GM23338 (cell line): ENCODE data around the gene HIGD1B. TPM values are rescaled to one million over a fixed set of nuclear protein-coding genes. Genes with fewer than 3 reads are reported as not detected.

Experiments
- ATAC-seq: fragments of 200-7000 bp; cut with Tn5 transposase; 3 replicates; pipeline ENCODE4 v1.9.1; 2020
- DNase-seq: peaks from one replicate; pipeline ENCODE4 v3.0.0-alpha.2; 2015; ENCODE audit warnings: low spot score
- H2AFZ ChIP-seq: fragments of 200-600 bp; sonication (generic); 2 replicates; pipeline ENCODE4 v1.8.0; 2016; ENCODE audit warnings: antibody characterized with exemption, mild to moderate bottlenecking, moderate library complexity
- H3F3A ChIP-seq: fragments of 200-600 bp; sonication (generic); replicated peaks from 2 replicates; pipeline ENCODE4 v1.8.0; 2017; ENCODE audit warnings: antibody characterized with exemption, mixed run types, low read depth
- H3K27ac ChIP-seq: fragments of 200-600 bp; sonication (generic); 2 replicates; pipeline ENCODE4 v1.6.1; 2016; ENCODE audit warnings: low read depth
- H3K27me3 ChIP-seq: fragments of 200-600 bp; sonication (generic); 2 replicates; pipeline ENCODE4 v1.8.0; 2016; ENCODE audit warnings: mild to moderate bottlenecking, mixed run types, moderate library complexity; ENCODE audit not compliant: insufficient read depth
- H3K36me3 ChIP-seq: fragments of 200-600 bp; sonication (generic); 2 replicates; pipeline ENCODE4 v1.8.0; 2016; ENCODE audit warnings: mild to moderate bottlenecking; ENCODE audit not compliant: insufficient read depth
- H3K4me1 ChIP-seq: fragments of 200-600 bp; sonication (generic); 2 replicates; pipeline ENCODE4 v1.8.0; 2016; ENCODE audit warnings: mild to moderate bottlenecking, moderate library complexity; ENCODE audit not compliant: insufficient read depth
- H3K4me2 ChIP-seq: fragments of 200-600 bp; sonication (generic); 2 replicates; pipeline ENCODE4 v1.7.1; 2017; ENCODE audit warnings: mixed run types
- H3K4me3 ChIP-seq: fragments of 200-600 bp; sonication (generic); 2 replicates; pipeline ENCODE4 v1.6.1; 2016; ENCODE audit warnings: mixed run types
- H3K79me2 ChIP-seq: fragments of 200-600 bp; sonication (generic); replicated peaks from 2 replicates; pipeline ENCODE4 v1.8.0; 2017; ENCODE audit warnings: mild to moderate bottlenecking; ENCODE audit not compliant: insufficient read depth
- H3K9me2 ChIP-seq: fragments of 200-600 bp; sonication (generic); 2 replicates; pipeline ENCODE4 v1.8.0; 2017; ENCODE audit not compliant: insufficient read depth
- H4K20me1 ChIP-seq: fragments of 200-600 bp; sonication (generic); replicated peaks from 2 replicates; pipeline ENCODE4 v1.8.0; 2017; ENCODE audit warnings: mild to moderate bottlenecking; ENCODE audit not compliant: insufficient read depth
- H3K27ac Mint-ChIP-seq: 2 replicates; pipeline ENCODE4 v1.8.0; 2020; ENCODE audit warnings: inconsistent platforms, mild to moderate bottlenecking, moderate library complexity, mixed read lengths
- H3K27me3 Mint-ChIP-seq: 3 replicates; pipeline ENCODE4 v1.8.0; 2022; ENCODE audit warnings: low read depth, mild to moderate bottlenecking, moderate library complexity, mixed read lengths, inconsistent platforms; ENCODE audit not compliant: insufficient read depth, poor library complexity
- H3K36me3 Mint-ChIP-seq: 3 replicates; pipeline ENCODE4 v1.8.0; 2021; ENCODE audit warnings: low read depth, mild to moderate bottlenecking, inconsistent platforms, moderate library complexity, mixed read lengths
- H3K4me1 Mint-ChIP-seq: 3 replicates; pipeline ENCODE4 v1.8.0; 2020; ENCODE audit warnings: mild to moderate bottlenecking, inconsistent platforms, mixed read lengths
- H3K4me3 Mint-ChIP-seq: 3 replicates; pipeline ENCODE4 v1.8.0; 2021; ENCODE audit warnings: moderate library complexity, mild to moderate bottlenecking, inconsistent platforms, mixed read lengths
- H3K9me3 Mint-ChIP-seq: 3 replicates; pipeline ENCODE4 v1.8.0; 2020; ENCODE audit warnings: moderate library complexity, mild to moderate bottlenecking, inconsistent platforms, mixed read lengths
- EZH2 ChIP-seq: fragments of 200-600 bp; sonication (generic); IDR thresholded peaks from one replicate; pipeline ENCODE4 v1.8.0; 2017; ENCODE audit warnings: antibody characterized with exemption, mild to moderate bottlenecking, low read depth; ENCODE audit not compliant: unreplicated experiment
- JUNB ChIP-seq: IDR thresholded peaks from one replicate; pipeline ENCODE4 v1.6.1; 2016; ENCODE audit warnings: antibody characterized with exemption; ENCODE audit not compliant: unreplicated experiment
- NANOG ChIP-seq: IDR thresholded peaks from 2 replicates; pipeline ENCODE4 v1.6.1; 2016; ENCODE audit warnings: antibody characterized with exemption, borderline replicate concordance
- ZNF114 ChIP-seq: fragments of 250-450 bp; sonication (Bioruptor Pico); IDR thresholded peaks from 2 replicates; pipeline ENCODE4 v1.5.0; 2020; ENCODE audit warnings: mild to moderate bottlenecking, moderate library complexity
- ZNF331 ChIP-seq: fragments of 250-450 bp; sonication (Bioruptor Pico); IDR thresholded peaks from 2 replicates; pipeline ENCODE4 v1.5.0; 2020; ENCODE audit warnings: low read depth, mild to moderate bottlenecking, moderate library complexity
- polyA plus RNA-seq: library from polyadenylated mRNA; unstranded; fragments of >200 nt; fragmentation: Nextera tagmentation; extraction: Ambion mirVana; gene quantifications from 2 replicates; pipeline ENCODE4 v1.2.1, GENCODE V29; 2016
- total RNA-seq: library from RNA; depleted of rRNA; stranded (reverse); fragments of >200 nt; shearing (Covaris generic); gene quantifications from 2 replicates; pipeline ENCODE4 v1.2.3, GENCODE V29; 2014
- TF ChIP-seq, protein P1 (sequence below), 2 experiments: fragments of 200-600 bp in 1 of 2; sonication (generic) in 1 of 2; conservative IDR thresholded peaks; 2 replicates each; pipeline versions ENCODE4 v1.5.1 to v1.6.1; 2016 to 2017; ENCODE audit warnings: antibody characterized with exemption in 2 of 2, low read depth in 2 of 2, mild to moderate bottlenecking in 2 of 2, moderate library complexity in 1 of 2
- TF ChIP-seq, protein P2 (sequence below): IDR thresholded peaks from one replicate; pipeline ENCODE4 v1.6.1; 2018; ENCODE audit warnings: antibody characterized with exemption; ENCODE audit not compliant: unreplicated experiment
- TF ChIP-seq, protein P3 (sequence below): fragments of 250-450 bp; sonication (Bioruptor Pico); IDR thresholded peaks from 2 replicates; pipeline ENCODE4 v1.5.0; 2020; ENCODE audit warnings: mild to moderate bottlenecking, moderate library complexity

HIGD1B gene
- total and polyA plus RNA-seq, 2 experiments from 2014 or later = not detected

DNA sequence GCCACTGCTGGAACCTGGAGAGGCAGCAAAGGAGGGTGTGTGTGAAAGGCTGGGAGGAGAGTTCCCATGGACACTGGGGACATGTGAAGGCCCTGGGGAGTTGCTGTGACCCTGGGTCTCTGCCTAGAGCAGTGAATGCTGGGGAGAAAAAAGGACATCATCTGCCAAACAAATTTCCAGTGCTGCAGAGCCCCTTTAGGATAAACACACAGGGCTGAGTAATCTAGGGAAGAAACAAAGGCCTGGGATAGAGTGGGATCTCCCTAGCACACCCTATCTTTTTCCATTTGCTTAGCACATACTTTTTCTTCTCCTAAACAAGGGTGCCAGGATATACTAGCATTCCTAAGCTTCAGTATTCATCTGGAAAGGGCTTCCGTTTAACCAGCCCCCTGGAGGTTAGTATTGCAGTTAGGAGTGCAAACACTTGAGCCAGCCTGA, 3.3 kb upstream of the HIGD1B start:
- no peak for TF ChIP-seq EZH2
- TF ChIP-seq, protein P1, sequence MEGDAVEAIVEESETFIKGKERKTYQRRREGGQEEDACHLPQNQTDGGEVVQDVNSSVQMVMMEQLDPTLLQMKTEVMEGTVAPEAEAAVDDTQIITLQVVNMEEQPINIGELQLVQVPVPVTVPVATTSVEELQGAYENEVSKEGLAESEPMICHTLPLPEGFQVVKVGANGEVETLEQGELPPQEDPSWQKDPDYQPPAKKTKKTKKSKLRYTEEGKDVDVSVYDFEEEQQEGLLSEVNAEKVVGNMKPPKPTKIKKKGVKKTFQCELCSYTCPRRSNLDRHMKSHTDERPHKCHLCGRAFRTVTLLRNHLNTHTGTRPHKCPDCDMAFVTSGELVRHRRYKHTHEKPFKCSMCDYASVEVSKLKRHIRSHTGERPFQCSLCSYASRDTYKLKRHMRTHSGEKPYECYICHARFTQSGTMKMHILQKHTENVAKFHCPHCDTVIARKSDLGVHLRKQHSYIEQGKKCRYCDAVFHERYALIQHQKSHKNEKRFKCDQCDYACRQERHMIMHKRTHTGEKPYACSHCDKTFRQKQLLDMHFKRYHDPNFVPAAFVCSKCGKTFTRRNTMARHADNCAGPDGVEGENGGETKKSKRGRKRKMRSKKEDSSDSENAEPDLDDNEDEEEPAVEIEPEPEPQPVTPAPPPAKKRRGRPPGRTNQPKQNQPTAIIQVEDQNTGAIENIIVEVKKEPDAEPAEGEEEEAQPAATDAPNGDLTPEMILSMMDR (conservative IDR thresholded peaks at IDR 0.05; ENCODE audit: low read depth in 2 of 2) = peak; percentile 5 to 19; a peak in 2 of 4 replicates
- Mint-ChIP-seq H3K27ac (0 out of 2 replicates have a peak overlapping the region, but pooled peaks have one; percentile 50), H3K4me3 (no peak overlapping the region), H3K9me3 (no peaks in the 10 kb centered on the region), H3K4me1 (peaks cover 48% of the 10 kb centered on the region), H3K36me3 (0 out of 3 replicates have a peak, but pooled peaks cover 3% of the 10 kb centered on the region), H3K27me3 (peaks cover 18% of the 10 kb centered on the region)
- Histone ChIP-seq H3K4me3 (no peak overlapping the region), H4K20me1 (no peaks in the 10 kb centered on the region), H3K9me2 (no peaks in the 10 kb centered on the region), H3K79me2 (no peaks in the 10 kb centered on the region), H2AFZ (no peak overlapping the region), H3K36me3 (no peaks in the 10 kb centered on the region), H3K4me2 (0 out of 2 replicates have a peak overlapping the region, but pooled peaks have one; percentile 36), H3K4me1 (peaks cover 37% of the 10 kb centered on the region), H3K27ac (peak overlapping the region; percentile 56; the same call in 1 of the 2 replicates), H3K27me3 (no peaks in the 10 kb centered on the region), H3F3A (peaks cover 11% of the 10 kb centered on the region; the same call in 1 of the 2 replicates)
- DNase-seq (peak; percentile 69), ATAC-seq (peak; percentile 44)

DNA sequence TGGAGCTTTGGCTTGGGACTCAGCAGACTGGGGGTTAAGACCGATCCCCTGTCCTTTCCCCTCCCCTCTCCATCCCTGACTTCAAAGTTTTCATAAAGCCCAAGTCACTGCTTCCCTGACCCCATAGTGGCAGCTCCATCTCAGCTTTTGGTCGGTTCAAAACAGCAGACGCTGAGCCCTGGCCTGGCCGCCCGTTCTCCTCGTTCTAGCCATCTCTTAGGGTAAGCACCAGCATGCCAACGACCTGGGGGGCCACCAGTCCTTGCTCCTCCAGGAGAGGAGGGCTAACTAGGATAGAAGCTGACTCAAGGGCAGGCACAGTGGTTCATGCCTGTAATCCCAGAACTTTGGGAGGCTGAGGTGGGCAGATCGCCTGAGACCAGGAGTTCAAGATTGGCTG, 1.5 kb upstream of the HIGD1B start:
- Mint-ChIP-seq H3K27me3 (peaks cover 16% of the 10 kb centered on the region), H3K9me3 (no peaks in the 10 kb centered on the region), H3K36me3 (peaks cover 19% of the 10 kb centered on the region), H3K4me1 (peaks cover 48% of the 10 kb centered on the region), H3K27ac (no peak overlapping the region), H3K4me3 (no peak overlapping the region)
- H3K4me2 ChIP-seq = no peak overlapping the region
- no peaks in the 10 kb centered on the region for H3K9me2 ChIP-seq
- DNase-seq (no peak), ATAC-seq (no peak)
- H4K20me1 ChIP-seq = no peaks in the 10 kb centered on the region
- no peaks in the 10 kb centered on the region for H3K79me2 ChIP-seq
- no peak overlapping the region for H2AFZ ChIP-seq
- H3K4me3 ChIP-seq = no peak overlapping the region
- H3K27me3 ChIP-seq = no peaks in the 10 kb centered on the region
- peaks cover 7% of the 10 kb centered on the region; the same call in 1 of the 2 replicates for H3F3A ChIP-seq
- H3K4me1 ChIP-seq = peaks cover 37% of the 10 kb centered on the region
- H3K27ac ChIP-seq = no peak overlapping the region
- H3K36me3 ChIP-seq = no peaks in the 10 kb centered on the region
- TF ChIP-seq, protein P2, sequence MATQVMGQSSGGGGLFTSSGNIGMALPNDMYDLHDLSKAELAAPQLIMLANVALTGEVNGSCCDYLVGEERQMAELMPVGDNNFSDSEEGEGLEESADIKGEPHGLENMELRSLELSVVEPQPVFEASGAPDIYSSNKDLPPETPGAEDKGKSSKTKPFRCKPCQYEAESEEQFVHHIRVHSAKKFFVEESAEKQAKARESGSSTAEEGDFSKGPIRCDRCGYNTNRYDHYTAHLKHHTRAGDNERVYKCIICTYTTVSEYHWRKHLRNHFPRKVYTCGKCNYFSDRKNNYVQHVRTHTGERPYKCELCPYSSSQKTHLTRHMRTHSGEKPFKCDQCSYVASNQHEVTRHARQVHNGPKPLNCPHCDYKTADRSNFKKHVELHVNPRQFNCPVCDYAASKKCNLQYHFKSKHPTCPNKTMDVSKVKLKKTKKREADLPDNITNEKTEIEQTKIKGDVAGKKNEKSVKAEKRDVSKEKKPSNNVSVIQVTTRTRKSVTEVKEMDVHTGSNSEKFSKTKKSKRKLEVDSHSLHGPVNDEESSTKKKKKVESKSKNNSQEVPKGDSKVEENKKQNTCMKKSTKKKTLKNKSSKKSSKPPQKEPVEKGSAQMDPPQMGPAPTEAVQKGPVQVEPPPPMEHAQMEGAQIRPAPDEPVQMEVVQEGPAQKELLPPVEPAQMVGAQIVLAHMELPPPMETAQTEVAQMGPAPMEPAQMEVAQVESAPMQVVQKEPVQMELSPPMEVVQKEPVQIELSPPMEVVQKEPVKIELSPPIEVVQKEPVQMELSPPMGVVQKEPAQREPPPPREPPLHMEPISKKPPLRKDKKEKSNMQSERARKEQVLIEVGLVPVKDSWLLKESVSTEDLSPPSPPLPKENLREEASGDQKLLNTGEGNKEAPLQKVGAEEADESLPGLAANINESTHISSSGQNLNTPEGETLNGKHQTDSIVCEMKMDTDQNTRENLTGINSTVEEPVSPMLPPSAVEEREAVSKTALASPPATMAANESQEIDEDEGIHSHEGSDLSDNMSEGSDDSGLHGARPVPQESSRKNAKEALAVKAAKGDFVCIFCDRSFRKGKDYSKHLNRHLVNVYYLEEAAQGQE = no peak
- TF ChIP-seq ZNF114 = no peak
- no peak for TF ChIP-seq EZH2
- no peak for TF ChIP-seq NANOG
- TF ChIP-seq, protein P3, sequence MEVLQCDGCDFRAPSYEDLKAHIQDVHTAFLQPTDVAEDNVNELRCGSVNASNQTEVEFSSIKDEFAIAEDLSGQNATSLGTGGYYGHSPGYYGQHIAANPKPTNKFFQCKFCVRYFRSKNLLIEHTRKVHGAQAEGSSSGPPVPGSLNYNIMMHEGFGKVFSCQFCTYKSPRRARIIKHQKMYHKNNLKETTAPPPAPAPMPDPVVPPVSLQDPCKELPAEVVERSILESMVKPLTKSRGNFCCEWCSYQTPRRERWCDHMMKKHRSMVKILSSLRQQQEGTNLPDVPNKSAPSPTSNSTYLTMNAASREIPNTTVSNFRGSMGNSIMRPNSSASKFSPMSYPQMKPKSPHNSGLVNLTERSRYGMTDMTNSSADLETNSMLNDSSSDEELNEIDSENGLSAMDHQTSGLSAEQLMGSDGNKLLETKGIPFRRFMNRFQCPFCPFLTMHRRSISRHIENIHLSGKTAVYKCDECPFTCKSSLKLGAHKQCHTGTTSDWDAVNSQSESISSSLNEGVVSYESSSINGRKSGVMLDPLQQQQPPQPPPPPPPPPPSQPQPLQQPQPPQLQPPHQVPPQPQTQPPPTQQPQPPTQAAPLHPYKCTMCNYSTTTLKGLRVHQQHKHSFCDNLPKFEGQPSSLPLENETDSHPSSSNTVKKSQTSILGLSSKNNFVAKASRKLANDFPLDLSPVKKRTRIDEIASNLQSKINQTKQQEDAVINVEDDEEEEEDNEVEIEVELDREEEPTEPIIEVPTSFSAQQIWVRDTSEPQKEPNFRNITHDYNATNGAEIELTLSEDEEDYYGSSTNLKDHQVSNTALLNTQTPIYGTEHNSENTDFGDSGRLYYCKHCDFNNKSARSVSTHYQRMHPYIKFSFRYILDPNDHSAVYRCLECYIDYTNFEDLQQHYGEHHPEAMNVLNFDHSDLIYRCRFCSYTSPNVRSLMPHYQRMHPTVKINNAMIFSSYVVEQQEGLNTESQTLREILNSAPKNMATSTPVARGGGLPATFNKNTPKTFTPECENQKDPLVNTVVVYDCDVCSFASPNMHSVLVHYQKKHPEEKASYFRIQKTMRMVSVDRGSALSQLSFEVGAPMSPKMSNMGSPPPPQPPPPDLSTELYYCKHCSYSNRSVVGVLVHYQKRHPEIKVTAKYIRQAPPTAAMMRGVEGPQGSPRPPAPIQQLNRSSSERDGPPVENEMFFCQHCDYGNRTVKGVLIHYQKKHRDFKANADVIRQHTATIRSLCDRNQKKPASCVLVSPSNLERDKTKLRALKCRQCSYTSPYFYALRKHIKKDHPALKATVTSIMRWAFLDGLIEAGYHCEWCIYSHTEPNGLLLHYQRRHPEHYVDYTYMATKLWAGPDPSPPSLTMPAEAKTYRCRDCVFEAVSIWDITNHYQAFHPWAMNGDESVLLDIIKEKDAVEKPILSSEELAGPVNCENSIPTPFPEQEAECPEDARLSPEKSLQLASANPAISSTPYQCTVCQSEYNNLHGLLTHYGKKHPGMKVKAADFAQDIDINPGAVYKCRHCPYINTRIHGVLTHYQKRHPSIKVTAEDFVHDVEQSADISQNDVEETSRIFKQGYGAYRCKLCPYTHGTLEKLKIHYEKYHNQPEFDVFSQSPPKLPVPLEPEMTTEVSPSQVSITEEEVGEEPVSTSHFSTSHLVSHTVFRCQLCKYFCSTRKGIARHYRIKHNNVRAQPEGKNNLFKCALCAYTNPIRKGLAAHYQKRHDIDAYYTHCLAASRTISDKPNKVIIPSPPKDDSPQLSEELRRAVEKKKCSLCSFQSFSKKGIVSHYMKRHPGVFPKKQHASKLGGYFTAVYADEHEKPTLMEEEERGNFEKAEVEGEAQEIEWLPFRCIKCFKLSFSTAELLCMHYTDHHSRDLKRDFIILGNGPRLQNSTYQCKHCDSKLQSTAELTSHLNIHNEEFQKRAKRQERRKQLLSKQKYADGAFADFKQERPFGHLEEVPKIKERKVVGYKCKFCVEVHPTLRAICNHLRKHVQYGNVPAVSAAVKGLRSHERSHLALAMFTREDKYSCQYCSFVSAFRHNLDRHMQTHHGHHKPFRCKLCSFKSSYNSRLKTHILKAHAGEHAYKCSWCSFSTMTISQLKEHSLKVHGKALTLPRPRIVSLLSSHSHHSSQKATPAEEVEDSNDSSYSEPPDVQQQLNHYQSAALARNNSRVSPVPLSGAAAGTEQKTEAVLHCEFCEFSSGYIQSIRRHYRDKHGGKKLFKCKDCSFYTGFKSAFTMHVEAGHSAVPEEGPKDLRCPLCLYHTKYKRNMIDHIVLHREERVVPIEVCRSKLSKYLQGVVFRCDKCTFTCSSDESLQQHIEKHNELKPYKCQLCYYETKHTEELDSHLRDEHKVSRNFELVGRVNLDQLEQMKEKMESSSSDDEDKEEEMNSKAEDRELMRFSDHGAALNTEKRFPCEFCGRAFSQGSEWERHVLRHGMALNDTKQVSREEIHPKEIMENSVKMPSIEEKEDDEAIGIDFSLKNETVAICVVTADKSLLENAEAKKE (CRISPR knock-in tag) = no peak
- no peak for TF ChIP-seq JUNB
- TF ChIP-seq ZNF331 = no peak
